Stimulated activated CD4-positive, alpha-beta T cell treated with anti-CD3 and anti-CD28 coated beads, Interleukin-2, amount 100 ng/mL, for 24 hours (primary cell): ENCODE data around the gene RABGAP1.

Source experiments
- DNase-seq, 2 donors: peaks; one replicate each; pipeline ENCODE4 v3.0.0-alpha.2; 2020

The RABGAP1 gene

DNA sequence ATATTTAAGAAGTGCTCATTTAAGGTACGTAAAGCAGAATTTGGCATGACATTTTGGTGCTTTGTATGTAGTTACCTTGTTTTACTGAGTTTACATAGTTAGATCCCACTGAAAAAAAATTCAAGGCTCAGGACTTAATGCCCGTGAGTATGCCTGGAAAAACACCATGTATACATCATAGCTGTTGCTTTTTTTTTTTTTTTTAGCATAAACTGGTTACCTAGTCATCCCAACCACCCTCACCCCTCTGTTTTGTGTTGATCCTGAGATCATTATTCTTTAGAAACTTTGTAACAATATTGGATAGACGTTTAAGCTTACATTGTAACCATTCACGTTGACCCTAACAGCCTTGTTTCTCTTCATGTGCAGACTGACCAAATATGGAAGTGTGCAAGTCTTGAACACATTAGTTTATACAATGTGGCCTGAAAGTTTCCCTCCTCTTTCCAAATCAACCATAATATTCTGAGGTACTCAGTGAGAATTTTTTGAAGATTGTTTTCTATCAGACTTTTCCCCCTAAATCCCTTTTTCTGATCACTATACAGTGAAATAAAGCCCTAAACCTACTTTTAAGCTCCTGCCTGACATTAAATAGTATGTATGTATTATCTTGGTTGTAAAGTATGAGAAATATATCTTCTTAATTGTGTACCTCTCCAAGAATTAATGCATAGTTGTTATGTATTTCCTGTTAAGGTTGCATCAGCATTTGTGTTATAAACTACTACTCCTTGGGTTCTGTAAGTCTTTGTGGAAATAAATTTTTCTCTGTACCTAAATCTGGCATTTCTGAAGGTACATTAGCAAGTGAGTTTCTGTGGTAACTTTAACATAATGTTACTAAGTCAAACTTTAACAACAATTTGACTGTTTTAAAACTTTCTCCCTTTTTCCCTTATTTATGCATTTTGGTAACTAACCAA, 4.4 kb downstream of the RABGAP1 start:
- no peak for DNase-seq

GRCh38 chr9:122946461-122947005, 5.7 kb downstream of the RABGAP1 start:
- DNase-seq, result no peak

GRCh38 chr9:122948313-122948712, 7.5 kb downstream of the RABGAP1 start:
- no peak for DNase-seq

GRCh38 chr9:122949696-122950095, 8.9 kb downstream of the RABGAP1 start:
- DNase-seq, result no peak

DNA sequence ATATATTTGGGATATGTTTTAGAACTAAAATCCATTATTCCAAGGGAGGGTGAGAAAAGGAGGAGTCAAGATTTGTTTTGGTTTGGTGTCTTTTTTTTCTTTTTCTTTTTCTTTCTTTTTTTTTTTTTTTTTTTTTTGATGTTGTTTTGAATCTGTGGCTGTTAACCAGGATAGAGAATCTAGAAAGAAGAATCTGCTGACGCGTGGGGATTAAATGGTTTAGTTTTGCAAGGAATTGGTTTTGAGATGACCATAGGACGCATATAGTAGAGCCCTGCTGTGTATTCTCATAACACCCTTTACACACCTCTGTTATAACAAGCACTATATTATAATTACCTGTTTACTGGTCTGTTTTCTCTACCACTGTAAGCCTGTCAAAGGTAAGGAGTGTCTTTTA, 9.4 kb downstream of the RABGAP1 start:
- no peak for DNase-seq

- DNase-seq, result no peak
Measured at GRCh38 chr9:122951056-122951455, 10.2 kb downstream of the RABGAP1 start.

DNA sequence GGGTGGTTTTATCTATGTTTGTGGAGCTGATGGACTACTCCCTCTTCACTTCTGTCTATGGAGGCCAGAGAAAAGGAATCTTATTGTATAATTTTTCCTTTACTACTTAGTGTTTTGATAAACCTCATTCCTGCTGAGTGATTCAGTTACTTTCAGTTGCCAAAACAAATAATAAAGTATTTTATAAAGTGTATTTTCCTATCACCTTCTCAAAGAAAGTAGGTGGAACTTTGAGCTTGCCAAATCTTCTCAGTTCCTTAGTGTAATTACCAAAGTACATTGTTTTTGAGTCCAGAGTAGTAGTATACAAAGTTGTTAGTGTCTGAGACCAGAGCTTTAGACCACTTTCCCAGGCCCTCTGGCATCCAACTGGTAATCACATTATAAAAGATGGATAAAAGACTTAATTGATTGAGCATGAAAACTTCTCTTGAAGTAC, 13.5 kb downstream of the RABGAP1 start:
- DNase-seq, result no peak

GRCh38 chr9:122955961-122956360, 15.1 kb downstream of the RABGAP1 start:
- no peak for DNase-seq

DNA sequence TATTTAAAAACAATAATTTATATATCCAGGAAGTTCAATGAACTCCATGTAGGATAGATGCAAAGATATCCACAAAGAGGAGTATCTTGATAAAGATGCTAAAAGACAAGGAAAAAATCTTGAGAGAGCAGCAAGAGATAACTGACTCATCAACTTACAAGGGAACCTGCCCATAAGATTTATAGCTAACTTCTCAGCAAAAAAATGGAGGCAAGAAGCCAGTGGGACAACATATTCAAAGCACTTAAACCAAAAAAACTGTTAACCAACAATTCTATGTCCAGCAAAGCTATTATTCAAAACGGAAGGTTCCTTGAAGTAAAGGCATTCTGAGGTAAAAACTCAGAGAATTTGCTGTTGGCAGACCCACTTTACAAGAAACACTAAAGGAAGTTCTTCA, 20.3 kb downstream of the RABGAP1 start:
- no peak for DNase-seq

DNA sequence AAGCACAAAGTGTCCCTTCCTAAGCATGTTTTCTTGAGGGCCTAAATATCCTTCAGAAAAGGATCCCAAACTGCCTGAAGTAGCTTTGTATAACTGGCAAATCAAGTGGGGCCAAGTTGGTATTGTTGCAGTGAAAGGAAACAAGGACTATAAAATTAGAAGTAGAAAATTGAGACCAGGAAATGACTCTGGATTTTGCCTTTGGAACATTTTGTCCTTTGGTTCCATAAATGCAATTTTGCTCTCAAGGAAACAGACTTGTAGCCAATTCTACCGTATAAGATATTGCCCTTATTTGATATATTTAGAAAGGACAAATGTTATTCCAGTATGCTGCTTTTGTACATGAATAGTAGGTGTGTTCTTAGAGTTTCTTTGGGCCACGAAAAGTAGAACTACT, 34.4 kb downstream of the RABGAP1 start:
- DNase-seq, result no peak

- no peak for DNase-seq
Measured at GRCh38 chr9:122978601-122979000, 37.8 kb downstream of the RABGAP1 start.

- DNase-seq, result no peak
Measured at GRCh38 chr9:122986010-122986409, 45.2 kb downstream of the RABGAP1 start.

- DNase-seq, result no peak
Measured at GRCh38 chr9:122988141-122988540, 47.3 kb downstream of the RABGAP1 start.

DNA sequence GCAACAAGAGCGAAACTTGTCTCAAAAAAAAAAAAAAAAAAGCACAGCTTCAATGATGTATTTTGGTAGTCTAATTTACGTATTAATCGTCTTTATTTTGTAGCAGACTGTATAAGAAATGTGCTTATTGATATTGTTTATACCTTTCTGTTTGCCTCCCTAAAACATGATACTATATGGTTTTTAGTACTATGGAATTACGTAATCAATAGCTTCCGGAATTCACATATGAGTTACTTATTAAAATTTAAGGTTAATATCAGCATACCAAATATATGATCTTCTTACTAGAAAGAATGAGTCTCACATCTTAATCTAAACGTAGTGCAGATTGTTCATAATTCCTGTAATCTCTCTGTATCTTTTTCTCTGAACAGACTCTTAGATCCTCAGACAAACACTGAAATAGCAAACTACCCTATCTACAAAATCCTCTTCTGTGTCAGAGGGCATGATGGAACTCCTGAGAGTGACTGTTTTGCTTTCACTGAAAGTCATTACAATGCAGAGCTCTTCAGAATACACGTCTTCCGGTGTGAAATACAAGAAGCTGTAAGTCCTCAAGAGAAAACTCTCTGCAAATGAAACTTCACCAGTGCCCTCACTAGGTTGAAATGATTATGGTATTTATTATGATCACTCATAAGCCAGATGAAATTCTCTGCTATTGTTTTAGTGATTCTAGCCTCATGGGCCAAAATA, 48.3 kb downstream of the RABGAP1 start:
- no peak for DNase-seq

DNA sequence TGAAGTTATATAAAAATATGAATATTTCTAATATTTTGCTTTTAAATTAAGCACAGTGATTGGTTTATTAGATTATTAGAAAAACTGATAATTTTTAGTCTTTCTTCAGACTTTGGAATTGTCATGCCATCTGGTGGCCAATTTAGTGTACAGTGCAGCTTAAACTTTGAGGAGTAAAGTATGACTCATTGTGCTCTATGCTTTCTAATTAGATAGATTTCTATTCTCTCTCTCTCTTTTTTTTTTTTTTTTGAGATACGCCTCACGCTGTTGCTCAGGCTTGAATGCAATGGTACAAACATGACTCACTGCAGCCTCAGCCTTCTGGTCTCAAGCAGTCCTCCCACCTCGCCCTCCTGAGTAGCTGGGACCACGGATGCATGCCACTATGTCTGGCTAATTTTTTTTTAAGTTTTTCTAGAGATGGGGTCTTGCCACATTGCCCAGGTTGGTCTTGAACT, 50.6 kb downstream of the RABGAP1 start:
- peak; percentile 19 to 45 for DNase-seq

DNA sequence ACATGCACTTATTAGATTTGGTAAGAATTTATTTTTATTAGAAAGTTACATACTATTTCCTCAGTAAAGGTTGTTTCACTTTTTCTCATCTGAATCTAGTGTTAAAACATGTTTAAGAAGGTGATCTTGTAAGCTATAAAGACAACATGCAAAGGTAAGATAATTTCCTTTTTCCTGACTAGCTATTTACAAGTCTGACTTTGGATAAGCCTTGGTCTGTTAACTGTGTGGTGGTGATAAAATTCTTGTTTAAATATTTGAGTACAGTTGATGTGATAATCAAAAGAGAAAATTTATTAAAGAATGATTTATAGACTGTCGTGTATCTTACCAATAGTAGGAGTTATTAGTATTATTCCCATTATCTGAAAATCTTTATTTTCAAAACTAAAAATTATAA, 55.8 kb downstream of the RABGAP1 start:
- no peak for DNase-seq

GRCh38 chr9:122998448-122998847, 57.6 kb downstream of the RABGAP1 start:
- DNase-seq, result no peak

DNA sequence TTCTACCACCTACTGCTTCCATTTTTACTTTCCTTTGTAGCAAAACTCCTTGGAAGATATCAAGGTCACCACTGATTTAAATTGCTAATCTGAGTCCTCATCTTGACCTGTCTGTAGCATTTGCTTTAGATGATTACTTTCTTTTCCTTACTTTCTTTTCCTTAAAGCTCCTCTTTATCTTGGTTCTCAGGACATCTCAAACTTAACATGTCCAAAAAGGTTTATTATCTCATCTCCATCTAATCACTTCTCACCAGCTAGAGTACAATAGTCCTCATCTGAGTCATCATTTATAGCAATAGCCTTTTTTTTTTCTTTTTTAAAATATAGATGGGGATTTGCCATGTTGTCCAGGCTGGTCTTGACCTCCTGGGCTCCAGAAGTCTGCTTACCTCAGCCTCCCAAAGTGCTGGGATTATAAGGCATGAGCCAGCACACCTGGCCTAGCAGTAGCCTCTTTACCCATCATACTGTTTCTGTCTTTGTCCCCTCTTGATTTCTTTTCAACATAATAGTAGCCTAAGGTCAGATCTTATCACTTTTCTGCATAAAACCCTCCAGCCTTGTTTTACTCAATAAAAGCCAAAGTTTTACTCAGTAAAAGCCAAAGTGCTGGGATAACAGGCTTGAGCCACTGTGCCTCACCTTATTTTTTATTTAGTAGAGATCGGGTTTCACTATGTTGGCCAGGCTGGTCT, 59.7 kb downstream of the RABGAP1 start:
- no peak for DNase-seq

- DNase-seq, result no peak
Measured at GRCh38 chr9:123002754-123003153, 61.9 kb downstream of the RABGAP1 start.

DNA sequence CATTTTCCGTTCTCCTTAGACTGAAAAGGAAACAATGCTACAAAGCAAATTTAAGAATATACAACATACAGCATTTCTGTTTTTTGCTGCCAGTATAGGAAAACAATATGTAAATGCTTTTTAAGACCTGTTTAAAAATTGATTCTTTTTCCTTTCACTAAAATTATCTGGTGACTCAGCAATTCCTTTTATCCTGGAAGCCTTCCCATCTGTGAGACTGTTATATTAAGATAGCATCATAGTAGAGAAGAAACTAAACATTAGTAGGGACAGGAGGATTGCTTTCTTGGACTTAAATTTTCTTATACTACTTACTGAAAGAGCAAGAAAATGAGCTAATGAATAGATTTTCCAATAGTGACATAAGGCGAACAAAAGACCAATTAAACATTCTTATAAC, 62.6 kb downstream of the RABGAP1 start:
- DNase-seq, result no peak

GRCh38 chr9:123005964-123006363, 65.1 kb downstream of the RABGAP1 start:
- no peak for DNase-seq

DNA sequence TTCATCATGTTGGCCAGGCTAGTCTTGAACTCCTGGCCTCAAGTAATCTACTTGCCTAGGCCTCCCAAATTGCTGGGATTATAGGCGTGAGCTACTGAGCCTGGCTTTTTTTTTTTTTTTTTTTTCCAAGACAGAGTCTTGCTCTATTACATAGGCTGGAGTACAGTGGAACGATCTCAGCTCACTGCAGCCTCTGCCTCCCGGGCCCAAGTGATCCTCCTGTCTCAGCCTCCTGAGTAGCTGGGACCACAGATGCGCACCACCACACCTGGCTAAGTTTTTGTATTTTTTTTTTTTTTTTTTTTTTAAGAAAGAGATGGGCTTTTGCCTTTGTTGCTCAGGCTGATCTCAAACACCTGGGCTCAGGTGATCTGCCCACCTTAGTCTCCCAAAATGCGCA, 66.4 kb downstream of the RABGAP1 start:
- no peak for DNase-seq

- DNase-seq, result no peak
Measured at GRCh38 chr9:123008909-123009308, 68.1 kb downstream of the RABGAP1 start.
